Suprapubic skin (tissue), 3 donors: Measurements from ENCODE around the gene ST6GALNAC4.

Source experiments
- EP300 ChIP-seq: sonication (generic); formaldehyde crosslinking; IDR thresholded peaks from one replicate; pipeline ENCODE4 v1.6.1; 2017; ENCODE audit warnings: antibody characterized with exemption
- TF ChIP-seq, protein P1 (sequence below), 2 donors: fragments of 200-600 bp in 1 of 2; fragments of 450-650 bp in 1 of 2; sonication (generic) in 1 of 2; IDR thresholded peaks; one replicate each; pipeline ENCODE4 v1.5.1; 2016 to 2019; ENCODE audit warnings: antibody characterized with exemption in 2 of 2, mild to moderate bottlenecking in 1 of 2, moderate library complexity in 1 of 2

- TF ChIP-seq, protein P1, sequence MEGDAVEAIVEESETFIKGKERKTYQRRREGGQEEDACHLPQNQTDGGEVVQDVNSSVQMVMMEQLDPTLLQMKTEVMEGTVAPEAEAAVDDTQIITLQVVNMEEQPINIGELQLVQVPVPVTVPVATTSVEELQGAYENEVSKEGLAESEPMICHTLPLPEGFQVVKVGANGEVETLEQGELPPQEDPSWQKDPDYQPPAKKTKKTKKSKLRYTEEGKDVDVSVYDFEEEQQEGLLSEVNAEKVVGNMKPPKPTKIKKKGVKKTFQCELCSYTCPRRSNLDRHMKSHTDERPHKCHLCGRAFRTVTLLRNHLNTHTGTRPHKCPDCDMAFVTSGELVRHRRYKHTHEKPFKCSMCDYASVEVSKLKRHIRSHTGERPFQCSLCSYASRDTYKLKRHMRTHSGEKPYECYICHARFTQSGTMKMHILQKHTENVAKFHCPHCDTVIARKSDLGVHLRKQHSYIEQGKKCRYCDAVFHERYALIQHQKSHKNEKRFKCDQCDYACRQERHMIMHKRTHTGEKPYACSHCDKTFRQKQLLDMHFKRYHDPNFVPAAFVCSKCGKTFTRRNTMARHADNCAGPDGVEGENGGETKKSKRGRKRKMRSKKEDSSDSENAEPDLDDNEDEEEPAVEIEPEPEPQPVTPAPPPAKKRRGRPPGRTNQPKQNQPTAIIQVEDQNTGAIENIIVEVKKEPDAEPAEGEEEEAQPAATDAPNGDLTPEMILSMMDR (IDR thresholded peaks at IDR 0.05) = peak; percentile 80 to 81
- no peak for TF ChIP-seq EP300
Observed at GRCh38 chr9:127943731-127944144, 26.9 kb upstream of the ST6GALNAC4 start.
